ENCODE measurements around the gene SLC35E1.

SLC35E1 gene

GRCh38 chr19:16595097-16595496 lies 22.9 kb upstream of the SLC35E1 start:
- no peak for DNase-seq

DNA sequence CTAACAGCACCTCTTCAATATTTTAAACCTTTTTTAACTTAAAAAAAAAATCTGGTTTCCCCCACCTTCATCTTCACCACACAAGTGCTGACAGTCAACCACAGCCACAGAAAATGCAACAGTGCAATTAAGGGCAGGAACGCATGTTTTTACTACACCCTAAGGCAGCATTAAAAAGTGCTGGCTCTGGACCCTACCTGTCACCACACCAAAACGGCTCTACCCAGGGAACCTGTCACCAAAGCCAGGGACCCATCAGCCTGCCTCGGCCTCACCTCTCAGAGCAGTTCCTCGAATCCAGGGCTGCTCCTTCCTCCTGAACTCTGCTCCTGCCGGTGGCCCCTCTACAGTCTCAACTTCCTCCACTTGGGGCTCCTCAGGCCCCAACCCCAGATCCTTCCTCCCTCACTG lies 22.5 kb upstream of the SLC35E1 start:
- DNase-seq: peak; percentile 31

DNA sequence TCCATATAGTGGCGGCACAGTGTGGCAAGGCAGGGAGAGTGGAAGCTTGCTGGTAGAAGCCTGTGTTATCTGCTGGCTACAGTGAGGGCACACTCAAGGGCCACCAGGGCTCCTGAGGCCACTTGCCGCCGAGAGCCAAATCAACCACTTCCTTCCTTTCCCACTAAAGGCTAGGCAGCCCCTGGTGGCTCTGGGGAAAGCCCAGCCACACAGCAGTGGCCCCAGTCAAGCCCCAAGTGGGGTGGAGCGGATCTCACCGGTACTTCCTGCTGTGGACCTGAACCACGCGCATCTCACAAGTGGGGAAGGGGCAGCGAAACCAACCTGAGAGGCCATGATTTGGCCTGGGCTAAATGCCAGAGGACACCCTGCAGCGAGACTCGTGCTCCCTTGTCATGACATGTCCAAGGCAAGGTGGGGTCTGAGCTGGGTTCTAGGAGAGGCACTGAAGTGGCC lies 21.9 kb upstream of the SLC35E1 start:
- DNase-seq: no peak

DNA sequence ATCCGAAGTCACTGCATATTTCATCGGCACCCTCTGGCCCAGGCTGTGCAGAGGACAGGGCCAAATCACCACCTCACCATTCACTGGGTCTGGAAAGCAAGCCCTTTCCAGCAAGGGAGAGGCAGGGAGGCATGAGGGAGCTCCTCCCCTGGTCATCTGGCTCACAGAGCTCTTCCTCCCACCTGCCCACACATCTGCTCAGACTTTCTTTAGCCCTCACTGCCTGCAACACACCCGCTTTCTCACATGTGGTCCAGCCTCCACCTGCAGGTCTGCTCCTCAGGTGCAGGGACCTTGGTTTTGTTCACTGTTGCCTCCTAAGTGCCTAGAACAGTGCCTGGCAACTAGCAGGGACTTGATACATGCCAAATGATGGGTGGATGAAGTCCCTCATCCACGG lies 21.0 kb upstream of the SLC35E1 start:
- no peak for DNase-seq

GRCh38 chr19:16591803-16592556 lies 19.8 kb upstream of the SLC35E1 start:
- no peak for DNase-seq

DNA sequence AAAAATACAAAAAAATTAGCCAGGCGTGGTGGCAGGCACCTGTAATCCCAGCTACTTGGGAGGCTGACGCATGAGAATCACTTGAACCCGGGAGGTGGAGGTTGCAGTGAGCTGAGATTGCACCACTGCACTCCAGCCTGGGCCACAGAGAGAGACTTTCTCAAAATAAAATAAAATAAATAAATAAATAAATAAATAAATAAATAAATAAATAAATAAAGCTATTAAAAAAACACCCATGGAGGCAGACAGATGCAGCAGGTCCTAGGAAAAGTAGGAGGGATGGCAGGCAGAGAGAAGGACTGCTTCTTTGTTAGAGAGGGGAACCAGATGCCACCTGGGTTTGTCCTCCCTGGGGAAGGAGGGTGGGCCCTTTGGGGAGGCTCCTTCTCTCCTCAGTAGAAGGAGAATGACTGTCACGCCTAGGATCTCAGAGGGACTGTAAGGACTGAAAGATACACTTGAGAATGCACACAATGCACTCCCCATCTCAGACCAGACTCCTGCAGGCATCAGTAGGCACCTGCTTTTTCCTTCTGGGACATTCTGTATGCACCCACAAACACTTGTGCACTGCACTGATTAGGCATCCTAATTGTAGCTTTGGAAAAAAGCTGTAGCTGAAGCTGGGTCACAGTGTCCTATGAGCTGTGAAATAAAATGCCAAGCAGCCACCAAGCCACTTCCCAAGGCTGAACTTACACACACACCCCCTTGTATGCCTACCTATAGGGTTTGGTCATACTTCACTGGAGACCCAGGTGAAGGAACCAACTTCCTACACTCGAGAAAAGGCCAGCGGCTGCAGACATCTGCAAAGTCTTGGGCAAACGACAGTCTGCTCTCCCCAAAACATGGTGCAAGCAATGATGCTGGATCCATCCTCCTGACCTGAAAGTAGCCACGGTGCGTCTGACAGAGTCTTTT lies 18.9 kb upstream of the SLC35E1 start:
- DNase-seq: no peak

- no peak for DNase-seq
These were observed 17.7 kb upstream of the SLC35E1 start for GRCh38 chr19:16589917-16590316.

DNA sequence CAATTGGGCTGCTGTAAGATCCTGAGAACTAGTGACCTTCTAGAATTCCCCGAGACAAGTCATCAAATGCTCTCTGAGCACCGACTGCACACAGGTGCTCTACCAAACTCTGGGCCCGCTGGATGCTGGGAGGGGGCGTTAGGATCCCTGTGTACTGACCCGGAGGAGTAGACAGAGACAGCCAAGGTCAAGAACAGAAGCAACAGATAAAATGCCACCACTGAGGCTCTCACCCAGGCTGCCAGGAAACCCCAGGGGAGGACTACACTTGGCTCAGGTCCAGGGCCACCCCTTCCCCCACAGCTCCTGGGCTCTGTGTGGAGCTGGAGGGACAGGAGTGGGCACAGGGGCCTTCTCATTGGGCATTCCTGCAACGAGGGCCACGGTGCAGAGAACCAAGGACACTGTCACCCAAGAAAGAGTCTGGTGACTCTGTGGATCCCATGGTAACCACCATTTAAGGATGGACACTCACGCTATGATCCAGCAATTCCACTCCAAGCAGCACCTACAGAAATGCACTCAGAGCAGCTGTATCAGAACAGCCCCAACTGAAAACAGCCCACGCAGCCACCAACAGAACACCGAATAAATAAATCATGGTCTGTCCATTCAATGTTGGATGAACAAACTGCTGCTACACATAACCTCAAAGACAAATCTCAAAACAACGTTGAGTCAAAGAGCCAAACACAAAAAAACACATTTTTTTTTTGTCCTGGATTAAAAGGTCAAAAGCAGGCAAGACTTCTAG lies 16.8 kb upstream of the SLC35E1 start:
- DNase-seq: no peak

GRCh38 chr19:16587833-16588823 lies 15.9 kb upstream of the SLC35E1 start:
- DNase-seq: peak; percentile 61

DNA sequence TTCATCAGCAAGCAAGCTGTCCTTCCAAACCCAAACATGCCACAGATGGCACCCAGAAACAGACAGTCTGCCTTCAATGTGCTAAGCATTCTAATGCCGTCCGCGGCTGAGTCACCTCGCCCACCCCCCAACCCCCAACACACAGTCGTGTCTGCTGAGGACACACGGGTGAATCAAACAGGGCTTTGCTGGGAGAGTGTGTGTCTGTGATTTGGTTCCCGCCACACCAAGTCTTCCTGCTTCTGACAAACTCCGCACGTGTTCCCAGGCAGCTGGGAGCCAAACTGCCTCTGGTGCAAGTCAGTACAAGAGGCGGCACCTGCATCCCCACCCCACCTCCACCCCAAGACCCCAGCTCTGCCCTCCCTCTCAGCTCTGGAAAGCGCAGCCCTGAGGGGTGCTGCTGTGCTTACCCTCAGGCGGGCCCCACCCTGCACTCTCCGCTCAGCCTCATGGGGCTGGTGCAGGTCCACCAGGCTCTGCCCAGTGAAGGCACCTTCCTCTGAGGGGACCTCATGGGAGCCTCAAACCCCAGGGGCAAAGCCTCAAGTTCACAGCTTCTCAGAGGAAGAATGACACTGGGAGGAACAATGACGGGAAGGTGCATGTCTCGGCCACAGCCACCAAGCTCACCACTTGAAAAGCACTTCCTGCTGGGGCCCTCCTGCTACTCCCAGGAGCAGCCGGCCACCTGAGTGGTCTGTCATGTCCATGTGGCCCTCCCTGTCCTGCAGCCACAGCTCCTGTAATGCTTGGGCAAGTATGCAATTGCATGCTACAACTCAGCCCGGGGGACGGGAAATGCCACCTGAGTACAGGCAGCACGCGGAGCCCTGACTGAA lies 15.0 kb upstream of the SLC35E1 start:
- DNase-seq: peak; percentile 69

GRCh38 chr19:16586477-16586871 lies 14.3 kb upstream of the SLC35E1 start:
- no peak for DNase-seq

DNA sequence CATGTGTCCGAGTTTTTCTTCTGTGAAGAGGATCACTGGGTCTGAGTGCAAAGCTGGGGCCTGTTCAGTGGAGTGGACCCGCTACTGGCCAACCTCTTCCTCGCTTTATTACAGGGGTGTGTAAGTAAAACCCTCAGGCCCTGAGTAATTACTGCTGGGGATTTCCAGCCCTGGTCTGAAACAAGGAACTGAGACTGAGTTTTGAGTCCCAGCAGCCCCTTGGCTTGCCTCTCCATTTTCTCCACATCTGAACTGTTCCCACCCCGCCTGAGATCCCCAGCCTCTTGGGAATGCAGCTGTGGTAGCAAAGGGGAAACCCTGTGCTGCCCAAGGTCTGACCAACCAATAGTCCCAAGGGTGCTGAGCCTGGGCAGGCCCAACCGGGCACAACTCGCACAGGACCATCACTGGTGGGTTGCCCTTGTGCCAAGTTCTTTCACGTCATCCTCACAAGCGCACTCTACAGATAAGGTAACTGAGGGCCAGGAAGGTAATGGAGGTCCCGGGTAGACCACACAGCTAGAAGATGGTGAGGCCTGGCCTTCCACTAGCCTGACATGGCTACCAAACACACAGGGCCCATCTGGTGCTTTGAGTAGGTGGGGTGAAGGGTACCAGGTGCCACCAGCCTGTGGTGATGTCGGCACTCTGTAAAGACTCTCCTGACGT lies 13.7 kb upstream of the SLC35E1 start:
- DNase-seq: no peak

GRCh38 chr19:16585094-16585801 lies 13.0 kb upstream of the SLC35E1 start:
- no peak for DNase-seq

GRCh38 chr19:16584248-16585093 lies 12.3 kb upstream of the SLC35E1 start:
- peak; percentile 88 for DNase-seq

GRCh38 chr19:16582486-16583261 lies 10.5 kb upstream of the SLC35E1 start:
- DNase-seq: no peak

GRCh38 chr19:16581971-16582343 lies 9.7 kb upstream of the SLC35E1 start:
- no peak for DNase-seq

DNA sequence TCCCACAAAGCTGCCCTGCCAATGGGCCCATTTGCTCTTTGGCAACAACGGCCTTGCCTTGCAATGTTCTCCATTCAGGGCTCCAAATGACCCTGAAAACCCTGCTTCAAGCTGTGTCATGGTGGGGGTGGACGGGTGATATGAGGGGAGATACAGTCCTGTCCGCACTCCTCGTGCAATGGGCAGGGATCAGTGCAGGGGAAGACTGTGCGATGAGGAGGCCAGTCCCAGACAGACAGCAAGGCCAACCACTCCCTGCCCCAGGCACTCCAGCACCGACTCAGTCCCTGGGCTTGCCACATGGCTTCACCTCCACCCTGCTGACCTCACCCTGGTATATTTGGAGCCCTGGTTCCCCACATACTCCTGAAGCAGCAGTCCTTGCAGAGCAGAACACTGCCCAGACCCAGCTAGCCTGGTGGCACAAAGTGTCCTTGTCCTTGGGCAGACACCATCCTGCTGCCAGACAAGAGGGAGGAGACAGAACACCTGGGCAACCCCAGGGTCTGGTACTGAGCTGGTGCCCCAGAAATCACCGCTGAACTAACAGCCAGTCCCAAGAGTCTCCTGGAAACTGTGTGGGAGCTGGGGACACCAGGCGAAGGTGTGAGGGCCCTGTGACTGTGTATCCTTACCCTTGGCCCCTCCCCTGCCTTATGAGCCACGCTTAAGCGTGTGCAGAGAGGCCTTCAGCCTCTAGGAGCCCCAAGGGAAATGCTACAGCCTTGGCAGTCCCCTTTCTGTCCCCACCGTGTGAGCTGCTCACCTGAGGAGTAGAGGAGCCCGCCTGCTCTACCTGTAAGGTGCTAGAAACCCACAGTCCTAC lies 9.1 kb upstream of the SLC35E1 start:
- DNase-seq: no peak
